CD4-positive, alpha-beta T cell treated with Interleukin-6 for 4 hours (primary cell): Measurements from ENCODE around the gene PARP2.
"Not testable (repeated sequence)": the region's sequence is repeated elsewhere in the genome, so short reads cannot be mapped to it uniquely, and the experiment has no call there.

Experiments
- DNase-seq: peaks from one replicate; pipeline ENCODE4 v3.0.0-alpha.2; 2020; ENCODE audit warnings: mixed read lengths

The PARP2 gene

DNA sequence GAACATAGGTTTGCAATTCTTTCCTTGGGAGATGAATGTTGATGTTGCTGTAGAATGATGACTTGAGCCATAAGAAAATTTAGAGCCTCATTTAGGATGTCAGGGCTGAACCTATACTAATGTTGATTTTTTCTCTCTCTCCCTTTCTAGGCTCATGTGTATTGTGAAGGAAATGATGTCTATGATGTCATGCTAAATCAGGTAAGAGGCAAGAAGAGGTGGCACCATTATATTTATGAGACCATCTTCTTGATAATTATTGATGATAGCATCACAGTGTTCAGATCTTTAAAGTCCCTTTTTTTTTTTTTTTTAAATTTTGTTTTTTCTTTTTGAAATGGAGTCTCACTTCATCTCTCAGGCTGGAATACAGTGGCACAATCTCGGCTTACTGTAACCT, 3.3 kb downstream of the PARP2 start:
- DNase-seq, result no peak

DNA sequence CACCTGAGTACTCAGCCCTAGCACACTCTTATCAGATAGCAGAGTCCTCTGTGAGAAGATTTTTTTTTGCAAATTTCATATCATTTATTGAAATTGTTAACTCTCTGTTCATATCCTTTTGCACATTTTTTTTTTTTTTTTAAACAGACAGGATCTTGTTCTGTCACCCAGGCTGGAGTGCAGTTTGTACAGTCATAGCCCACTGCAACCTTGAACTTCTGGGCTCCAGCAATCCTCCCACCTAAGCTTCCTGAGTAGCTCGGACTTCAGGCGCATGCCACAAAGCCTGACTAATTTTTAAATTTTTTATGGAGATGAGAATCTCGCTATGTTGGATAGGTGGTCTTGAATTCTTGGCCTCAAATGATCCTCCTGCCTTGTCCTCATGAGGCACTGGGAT, 4.3 kb downstream of the PARP2 start:
- no peak for DNase-seq

DNA sequence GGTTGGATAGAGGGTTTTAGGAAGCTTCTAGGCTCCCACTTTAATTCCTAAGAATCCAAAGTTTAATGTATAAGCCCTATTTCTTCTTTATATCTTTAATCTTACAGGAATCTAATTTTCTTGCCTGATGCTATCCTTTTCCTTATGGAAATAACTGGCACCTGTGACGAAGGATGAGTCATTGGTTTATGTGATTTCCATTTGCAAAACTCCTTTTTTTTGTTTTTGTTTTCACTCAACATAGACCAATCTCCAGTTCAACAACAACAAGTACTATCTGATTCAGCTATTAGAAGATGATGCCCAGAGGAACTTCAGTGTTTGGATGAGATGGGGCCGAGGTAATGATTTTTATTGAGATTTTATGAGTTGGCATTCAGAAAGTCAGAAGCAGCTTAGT, 6.8 kb downstream of the PARP2 start:
- no peak for DNase-seq

DNA sequence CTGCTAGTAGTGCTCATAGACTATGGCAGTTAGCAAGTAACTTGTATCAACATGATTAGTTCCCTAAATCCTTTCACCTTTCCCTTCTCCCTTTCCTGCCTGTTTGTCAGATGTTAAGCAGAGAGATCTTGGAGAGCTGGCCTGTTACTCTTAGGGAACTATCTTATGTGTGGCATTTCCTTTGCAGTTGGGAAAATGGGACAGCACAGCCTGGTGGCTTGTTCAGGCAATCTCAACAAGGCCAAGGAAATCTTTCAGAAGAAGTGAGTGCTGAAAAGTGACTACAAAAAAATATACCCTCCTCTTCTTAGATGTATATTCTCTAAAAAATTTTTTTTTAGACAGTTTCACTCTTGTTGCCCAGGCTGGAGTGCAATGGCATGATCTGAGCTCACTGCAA, 7.4 kb downstream of the PARP2 start:
- no peak for DNase-seq

DNA sequence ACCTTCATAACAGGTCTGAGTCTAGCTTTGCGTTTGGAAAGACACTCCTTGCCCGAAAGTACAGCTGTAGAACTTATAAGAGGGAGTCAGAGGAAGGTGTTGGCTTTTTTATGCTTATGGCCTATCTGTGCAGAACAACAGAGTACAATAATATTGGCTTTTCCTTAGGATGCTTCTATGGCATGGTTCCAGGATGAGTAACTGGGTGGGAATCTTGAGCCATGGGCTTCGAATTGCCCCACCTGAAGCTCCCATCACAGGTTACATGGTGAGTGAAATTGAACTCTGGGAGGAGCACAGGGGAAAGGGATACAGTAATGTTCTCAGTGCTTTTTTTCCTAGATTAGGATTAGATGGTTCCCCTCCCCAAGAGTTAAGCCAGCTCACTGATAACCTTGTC, 13.0 kb downstream of the PARP2 start:
- DNase-seq, result no peak

DNA sequence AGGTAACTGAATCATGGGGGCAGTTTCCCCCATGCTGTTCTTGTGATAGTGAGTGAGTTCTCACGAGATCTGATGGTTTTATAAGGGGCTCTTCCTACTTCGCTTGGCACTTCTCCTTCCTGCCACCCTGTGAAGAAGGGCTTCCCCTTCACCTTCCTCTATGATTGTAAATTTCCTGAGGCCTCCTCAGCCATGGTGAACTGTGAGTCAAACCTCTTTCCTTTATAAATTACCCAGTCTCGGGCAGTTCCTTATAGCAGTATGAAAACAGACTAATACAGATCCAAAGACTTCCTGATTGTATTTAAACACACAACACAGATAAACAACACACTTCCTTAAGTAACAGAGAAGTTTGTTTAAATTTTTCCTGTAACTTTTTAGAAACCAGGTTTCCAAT, 15.0 kb downstream of the PARP2 start:
- not testable (repeated sequence) for DNase-seq

DNA sequence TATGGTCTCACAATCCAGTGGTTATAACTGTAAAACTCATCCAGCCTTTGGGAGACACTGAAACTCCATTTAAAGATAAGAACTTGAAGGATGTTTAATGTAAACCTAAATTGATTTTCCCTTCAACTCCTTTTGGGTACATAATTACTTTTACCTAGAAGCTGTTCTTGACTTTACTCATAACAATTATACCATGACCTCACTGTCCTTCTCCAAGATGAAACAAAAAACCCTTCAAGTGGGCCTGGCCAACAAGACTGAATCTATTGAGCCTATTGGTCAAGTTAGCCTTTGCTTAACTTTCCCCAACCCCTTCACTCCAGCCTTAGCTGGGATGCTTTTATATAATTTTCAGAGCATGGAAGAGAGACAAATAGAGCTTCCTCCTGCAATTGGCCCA, 22.5 kb downstream of the PARP2 start:
- DNase-seq, result no peak

DNA sequence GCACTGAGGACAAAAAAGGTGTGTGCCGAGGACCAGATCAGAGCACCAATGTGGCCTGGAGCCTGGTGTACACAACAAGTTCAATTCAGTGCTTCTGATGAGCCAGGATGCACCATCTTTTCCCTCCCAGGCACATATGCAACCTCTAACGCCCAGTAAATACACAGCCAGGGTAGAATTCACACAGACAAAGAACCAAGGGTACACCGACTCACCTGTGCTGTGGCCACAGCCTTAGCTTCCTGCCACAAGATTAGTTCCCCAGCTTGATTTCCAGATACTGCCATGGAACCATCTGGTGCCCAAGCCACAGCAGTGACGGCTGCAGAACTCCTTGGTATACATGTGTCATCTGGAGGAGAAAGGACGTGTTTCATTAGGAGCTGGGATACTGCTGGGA, 29.4 kb downstream of the PARP2 start:
- no peak for DNase-seq

DNA sequence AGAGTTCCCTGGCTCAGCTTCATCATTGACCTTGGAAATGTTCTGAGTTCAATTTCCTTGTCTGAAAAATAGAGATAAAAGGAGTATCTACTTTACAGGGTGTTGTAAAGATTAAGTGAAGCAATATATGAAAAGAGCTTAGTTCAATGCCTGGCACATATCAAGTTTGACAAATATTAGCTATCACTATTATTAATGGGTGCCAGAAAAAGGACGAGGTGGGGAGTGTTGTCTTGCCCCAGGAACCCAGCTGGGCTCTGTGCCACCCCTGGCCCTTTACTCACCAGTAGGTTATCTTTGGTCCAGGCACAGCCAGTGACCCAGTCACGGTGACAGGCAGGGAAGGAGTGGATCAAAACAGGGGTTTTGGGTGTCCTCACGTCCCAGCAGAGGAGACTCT, 32.0 kb downstream of the PARP2 start:
- DNase-seq, result no peak

DNA sequence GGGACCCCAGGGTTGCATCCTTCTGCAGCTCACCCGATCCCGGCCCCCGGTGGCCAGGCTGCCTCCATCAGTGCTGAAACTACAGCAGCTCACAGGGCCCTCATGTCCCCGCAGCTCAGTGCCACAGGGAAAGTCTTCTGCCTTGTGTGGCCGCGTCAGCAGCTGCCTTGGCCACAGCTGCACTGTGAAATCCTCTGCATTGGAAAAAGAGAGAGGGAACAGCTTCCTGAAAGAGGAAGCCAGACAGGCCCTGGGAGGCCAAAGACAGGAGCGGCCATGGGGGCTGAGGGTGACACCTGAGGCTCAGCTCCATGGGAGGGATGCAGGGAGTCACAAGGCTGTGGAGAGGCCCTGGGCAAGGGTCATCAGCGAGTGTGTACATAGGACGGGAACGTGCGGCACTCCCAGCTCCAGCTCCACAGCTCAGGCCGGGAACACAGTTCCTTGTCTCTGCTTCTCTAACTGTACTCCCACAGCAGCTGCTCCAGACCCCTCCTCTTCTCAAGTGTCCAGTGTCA, 32.7 kb downstream of the PARP2 start:
- no peak for DNase-seq

DNA sequence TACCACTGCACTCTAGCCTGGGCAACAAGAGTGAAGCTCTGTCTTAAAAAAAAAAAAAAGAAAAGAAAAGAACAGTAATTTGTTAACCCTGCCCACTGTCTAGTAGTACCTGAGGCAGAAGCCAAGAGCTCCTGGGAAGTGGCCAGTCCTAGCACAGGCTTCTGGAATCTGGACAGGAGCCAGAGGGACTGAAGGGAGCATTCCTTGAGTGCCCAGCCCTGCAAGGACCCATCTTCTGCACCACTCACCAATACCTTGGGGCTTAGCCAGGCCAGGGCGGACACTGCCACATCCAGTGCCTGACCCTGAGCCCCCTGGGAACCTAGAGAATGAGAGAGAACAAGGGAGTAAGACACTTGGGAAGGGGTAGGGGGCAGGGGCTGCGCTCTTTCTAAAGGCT, 33.7 kb downstream of the PARP2 start:
- no peak for DNase-seq

DNA sequence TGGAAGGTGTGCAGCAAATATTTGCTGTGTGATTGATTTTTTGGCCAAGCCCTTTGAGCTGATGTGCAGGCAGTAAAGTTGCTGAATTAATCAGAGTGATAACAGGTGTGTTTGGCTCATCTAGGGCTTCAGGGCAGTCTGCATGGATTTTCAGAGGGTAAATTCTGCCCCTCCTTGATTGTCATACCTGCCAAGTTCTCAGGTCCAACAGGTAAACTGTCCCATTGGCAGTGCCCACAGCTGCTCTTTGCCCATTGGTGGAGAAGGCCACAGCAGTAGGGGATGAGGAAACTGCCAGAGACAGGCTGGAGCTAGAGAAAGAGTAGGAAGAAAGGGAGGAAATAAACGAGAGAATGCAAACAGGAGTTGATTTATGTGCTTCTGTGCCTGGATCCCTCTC, 36.3 kb downstream of the PARP2 start:
- DNase-seq, result no peak

DNA sequence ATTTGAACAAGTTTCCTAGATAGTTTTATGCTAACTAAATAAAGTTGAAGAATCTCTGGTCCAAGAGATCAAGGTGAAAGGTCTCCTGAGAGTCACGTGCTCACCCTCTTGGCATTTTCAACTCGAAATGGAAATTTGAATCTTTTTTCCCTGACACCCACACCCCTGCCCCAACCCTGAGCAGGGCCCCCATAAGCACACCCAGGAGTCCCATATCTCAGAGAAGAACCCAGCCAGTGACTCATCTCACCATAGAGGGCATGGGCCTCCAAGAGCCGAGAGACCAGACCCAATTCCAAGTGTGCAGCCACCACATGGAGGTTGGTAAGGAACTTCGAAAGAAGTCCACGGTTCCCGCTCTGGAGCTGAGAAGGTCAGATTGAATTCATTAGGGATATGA, 37.2 kb downstream of the PARP2 start:
- DNase-seq, result no peak

DNA sequence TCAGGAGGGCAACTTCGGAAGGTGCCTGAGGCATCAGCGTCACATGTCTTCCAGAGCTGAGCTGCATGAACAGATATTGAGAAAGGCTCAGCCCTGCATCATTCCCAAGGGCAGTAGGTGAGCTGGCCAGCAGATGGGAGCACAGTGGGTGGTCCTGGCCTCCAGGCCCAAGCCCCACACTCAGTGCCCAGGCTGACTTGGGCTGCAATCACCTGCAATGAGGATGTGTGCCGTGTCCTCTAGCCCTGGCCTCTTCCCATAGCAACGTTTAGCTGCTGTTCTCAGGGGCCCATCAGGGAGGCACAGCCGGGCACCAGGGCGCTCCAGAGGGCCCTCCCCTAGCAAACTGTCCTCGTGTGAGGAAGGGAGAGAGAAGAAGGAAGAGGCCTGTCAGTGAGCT, 37.9 kb downstream of the PARP2 start:
- DNase-seq, result no peak

DNA sequence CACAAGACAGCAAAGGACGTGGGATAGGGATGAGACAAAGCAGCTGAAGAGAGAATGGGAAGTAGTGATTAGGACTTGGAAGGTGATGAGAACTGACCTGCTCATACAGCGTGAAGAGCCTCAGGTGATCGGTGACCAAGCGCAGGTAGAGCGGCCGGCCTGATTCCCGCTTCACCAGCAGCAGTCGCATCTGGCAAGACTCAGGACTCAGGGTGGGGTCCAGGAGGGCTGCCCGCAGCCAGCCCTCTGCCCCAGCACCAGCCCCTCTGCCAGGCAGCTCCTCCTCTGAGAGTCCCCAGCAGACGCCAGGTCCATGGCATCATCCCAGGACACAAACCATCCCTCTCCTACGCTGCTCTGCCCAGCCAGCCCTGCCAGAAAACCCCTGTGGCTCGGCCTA, 39.1 kb downstream of the PARP2 start:
- no peak for DNase-seq

DNA sequence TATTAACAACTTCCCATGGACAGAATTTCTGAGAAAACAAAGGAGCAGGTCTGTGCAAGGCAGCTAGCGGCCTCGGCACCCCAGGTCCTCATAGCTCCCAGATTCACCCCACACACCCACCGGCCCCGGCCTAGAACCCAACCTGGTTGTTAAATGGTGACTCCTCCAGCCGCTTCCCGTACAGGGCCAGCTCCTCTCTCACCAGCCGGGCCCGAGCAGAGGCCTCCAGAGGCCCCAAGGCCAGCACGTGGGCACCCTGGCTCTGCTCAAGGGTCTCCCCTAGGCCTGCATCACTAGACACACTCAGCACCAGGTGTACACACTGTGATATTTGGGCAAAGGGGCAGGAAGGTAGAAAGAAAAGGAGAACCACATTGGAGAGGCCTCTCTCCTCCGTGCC, 39.6 kb downstream of the PARP2 start:
- no peak for DNase-seq

DNA sequence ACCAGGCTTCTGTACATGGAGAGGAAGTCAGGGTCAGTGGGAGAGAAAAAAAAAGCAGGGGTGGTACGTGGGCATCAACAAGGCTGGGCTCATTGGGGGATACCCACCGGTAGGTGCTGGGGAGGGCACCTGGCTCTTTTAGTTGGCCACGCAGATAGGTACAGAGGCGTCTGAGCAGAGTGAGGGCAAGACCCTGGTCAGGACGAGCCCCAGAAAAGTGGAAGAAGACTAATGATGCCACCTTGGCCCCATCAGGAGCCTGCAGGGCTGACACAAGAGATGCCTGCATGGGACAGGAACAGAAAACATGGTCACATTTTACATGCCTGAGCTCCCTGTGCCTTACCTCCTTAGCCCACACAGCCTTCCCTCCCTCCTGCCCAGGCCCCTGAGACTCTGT, 40.2 kb downstream of the PARP2 start:
- no peak for DNase-seq

DNA sequence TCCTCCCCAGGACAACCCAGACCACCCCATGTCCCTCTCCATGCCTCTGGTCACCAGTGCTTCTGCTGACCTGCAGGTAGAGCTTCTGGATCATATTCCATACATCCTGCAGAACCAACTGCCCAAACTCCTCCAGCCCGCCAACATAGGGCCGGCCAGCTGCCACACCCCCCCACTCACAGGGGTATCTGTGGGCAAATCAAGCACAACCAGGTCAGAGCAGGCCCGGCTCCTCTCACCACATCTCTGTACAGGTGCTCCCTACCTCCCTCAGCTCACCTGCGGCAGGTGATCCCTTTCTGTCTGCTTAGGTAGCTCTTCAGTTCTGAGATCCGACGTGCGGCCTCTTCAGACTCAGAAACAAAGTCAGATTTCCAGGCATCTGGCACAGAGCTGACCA, 40.9 kb downstream of the PARP2 start:
- DNase-seq, result no peak

DNA sequence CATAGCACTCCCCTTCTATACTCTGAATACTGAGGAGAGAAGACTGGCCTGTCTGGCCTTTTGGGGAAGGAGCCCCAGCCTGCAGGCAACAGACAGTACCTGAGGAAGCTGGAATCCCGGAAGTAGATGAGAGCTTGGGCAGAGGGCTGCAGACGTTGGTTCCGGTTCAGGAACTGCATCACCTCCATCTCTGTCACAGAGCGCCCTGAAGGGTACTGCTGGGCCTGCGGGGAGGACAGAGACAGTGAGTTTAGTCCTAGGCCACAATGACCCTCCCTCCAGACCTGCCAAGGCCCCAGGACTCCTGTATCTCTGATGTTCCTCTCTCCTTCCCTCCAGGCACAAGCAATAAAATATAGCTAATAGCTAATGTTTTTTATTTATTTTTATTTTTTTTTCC, 41.5 kb downstream of the PARP2 start:
- no peak for DNase-seq

DNA sequence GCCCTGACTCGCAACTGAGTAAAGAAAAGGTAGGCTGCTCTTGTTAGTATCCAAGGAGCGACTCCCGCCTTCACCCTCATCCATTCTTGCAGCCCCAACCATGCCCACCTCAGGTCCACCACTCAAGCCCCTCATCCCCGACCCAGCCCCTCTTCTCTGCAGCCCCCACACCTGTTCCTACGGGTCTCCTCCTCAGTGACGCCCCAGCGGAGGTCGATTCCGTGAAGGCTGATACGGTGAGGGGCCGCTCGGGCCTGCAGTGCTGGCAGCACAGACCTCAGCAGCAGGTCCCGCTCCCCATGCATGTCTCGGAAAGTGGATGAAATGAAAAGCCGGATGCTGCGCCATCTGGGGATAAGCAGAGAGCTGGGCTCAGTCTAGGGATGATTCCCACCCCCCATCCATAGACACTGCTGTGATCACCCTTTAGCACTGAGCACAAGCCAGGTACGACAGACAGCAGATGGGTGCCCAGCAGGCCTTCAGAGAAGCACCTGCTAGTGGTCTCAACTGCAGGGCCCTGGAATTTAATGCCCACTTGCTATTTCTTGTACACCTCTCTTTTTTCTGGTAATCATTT, 42.9 kb downstream of the PARP2 start:
- DNase-seq, result no peak

DNA sequence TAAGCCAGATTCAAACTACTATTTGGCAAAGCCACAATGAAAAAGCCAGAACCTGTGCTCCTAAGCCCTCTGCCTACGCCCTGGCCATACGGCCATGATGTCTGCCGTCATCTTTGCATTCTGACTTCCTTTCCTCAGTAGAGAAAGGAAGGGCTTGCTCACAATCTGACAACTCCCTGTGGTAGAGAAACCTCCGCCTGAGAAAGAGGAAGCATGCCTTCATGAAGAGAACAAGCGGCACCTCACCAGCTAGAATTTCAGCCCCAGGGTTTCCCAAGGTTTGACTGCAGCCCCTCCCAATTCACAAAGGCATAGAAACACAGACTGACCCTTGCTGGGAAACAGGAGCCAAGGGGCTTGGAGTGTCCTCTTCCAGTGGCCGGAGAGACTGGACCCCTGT, 44.1 kb downstream of the PARP2 start:
- no peak for DNase-seq

DNA sequence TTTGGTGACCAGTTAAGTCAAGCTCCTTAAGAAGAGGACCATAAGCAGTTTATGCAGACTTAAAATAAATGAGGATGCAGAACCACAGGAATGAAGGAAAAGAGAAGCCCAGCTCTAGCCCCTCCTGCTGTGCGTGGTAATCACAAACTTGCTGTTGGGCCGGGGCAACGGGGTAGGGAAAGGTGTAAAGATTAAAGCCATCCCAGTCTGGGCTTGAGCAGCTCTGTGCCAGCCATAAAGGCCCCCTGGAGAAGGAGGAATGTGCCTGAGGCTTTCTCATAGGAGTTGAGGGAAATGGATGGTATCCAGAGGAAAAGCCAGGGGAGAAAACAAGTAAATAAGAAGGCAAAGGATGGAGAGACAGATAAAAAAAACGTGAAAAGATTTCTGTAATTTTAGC, 44.7 kb downstream of the PARP2 start:
- DNase-seq, result no peak

DNA sequence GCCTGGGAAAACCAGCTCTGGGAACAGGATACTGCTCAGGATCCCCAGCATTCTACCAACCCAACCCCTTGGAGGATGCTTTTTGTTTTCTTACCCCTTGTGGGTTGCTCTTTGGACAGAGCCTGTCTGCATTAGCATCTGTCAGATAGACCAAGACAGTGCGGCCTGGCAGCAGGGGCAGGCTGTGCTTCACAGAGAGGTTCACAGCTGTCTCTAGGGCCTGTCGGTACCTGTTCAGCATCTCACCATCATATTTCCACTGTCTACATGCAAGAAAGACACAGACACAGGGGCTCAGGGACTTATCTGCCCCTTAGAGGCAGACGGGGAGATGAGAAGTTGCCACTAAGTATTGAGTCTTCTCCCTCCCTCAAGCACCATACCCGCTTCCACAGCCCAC, 48.1 kb downstream of the PARP2 start:
- no peak for DNase-seq

DNA sequence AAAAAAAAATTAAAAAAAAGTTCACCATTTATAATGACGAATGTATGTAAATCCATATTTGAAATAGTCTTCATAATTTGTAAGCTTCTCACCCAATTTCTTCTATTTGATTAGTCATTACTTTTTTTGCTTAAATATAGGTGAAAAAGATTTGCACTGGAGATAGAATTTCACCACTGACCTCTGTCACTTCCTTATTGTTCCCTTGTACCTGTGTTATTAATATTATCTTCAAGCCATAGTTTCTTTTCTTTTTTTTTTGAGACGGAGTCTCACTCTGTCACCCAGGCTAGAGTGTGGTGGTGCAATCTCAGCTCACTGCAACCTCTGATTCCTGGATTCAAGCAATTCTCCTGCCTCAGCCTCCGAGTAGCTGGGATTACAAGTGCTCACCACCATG, 54.1 kb downstream of the PARP2 start:
- DNase-seq, result no peak

DNA sequence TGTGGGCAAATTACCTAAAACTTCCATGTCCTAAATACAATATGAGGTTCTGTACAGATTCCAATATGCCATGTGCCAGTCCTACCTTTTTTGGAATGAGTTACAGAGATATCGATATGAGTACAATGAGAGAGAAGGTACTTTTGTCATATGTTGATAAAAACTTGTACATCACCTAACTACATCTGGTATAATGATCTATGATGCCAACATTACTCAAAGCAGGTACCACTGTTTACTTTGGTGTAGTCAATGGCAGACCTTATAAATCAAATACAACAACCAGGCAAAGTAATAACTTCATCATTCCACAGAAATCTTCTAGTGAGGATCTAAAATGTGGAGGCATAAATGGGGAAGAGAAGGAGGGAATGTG, 57.1 kb downstream of the PARP2 start:
- DNase-seq, result no peak
